Stimulated activated CD4-positive, alpha-beta T cell treated with anti-CD3 and anti-CD28 coated beads, Interleukin-2, amount 100 ng/mL, for 48 hours (primary cell): ENCODE results near the gene FRMD4A.

Experiments
- DNase-seq, 2 donors: peaks; one replicate each; pipeline ENCODE4 v3.0.0-alpha.2; 2020

Gene FRMD4A

DNA sequence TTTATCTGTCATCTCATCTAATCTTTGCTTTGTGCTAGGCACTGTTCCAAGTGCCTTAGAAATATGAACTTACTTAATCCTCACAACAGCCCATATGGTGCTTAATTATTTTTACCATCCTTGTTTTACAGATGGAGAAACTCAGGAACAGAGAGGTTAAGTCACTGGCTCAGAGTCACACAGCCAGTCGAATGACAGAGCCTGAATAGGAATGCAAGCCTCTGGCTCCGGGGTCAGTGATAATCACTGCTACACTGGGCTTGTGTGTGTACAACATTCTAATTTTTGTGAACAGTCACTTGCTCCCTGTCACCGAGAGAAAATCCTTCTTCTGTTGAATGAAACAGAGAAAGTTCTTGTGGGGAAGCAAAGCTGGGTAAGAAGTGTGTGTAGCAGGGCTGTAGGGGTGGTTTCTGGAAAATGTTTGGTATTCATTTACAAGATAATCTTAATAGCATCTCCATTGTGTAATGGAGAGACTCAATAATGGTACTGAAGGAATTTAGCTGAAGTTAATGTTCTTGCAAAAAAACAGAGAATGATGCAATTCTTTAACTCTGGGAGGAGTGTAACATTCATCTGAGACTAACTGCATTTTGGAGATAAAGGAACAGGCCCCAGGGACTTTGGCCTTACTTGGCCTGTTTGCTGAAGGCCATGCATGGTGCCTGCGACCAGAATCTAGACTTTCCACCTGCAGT lies 290.6 kb downstream of the FRMD4A start:
- DNase-seq = no peak

DNA sequence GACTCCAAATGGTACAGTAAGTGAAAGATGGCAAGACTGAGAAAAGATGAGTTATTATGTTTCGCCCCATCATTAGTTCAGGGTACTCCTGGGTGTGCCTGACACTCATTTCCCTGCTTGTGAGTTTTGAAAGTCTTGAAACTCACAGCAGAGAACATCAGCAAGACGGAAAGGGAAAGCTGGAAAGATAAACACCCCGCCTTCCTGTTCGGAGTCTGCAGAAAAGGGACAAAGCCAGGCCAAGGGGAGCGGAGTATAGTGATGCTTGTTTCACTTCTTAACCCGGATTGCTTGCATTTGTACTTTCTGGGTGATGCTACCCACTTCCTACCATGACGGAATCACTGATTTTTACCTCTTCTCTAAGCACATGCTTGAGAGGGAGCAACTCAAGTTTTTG lies 294.5 kb downstream of the FRMD4A start:
- DNase-seq = no peak

DNA sequence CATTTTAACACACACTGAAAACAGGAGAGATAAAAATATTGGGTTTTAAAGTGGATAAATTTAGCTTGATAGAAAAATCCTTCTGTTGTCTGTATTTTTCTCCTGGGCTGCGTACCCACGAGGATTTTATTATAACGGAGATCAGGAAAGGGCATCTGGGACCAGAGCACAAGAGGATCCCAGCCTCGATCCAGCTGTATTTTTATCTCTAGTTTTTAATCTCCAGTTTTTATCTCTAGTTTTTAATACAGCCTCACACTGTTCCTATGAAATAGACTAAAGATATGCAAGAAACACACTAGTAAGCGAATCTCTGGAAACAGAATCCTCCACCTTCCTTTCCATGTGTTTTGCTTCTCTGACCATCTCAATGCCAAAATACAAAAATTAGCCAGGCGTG lies 295.2 kb downstream of the FRMD4A start:
- DNase-seq = no peak

- peak; percentile 32 to 47 for DNase-seq
Observed at GRCh38 chr10:14032406-14032998, 298.2 kb downstream of the FRMD4A start.

DNA sequence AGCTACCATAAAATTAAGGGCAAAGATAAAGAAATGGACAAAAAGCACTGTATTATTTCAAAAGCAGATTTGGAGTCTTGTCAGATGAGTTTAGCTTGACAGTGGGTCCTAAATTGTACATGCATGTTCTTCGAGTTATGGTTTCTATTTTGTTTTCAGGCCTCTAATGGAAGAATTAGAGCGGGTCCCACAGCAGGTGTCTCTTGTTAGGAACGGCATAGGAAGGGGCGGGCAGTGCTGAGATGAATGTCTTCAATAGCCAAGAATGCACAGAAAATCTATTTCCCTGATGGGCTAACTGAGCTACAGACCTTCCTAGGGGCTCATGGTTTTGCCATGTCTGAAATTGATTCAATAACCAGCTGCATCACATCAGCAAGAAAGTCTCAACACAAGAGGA lies 304.4 kb downstream of the FRMD4A start:
- no peak for DNase-seq

- no peak for DNase-seq
Observed at GRCh38 chr10:14025283-14026189, 305.2 kb downstream of the FRMD4A start.

DNA sequence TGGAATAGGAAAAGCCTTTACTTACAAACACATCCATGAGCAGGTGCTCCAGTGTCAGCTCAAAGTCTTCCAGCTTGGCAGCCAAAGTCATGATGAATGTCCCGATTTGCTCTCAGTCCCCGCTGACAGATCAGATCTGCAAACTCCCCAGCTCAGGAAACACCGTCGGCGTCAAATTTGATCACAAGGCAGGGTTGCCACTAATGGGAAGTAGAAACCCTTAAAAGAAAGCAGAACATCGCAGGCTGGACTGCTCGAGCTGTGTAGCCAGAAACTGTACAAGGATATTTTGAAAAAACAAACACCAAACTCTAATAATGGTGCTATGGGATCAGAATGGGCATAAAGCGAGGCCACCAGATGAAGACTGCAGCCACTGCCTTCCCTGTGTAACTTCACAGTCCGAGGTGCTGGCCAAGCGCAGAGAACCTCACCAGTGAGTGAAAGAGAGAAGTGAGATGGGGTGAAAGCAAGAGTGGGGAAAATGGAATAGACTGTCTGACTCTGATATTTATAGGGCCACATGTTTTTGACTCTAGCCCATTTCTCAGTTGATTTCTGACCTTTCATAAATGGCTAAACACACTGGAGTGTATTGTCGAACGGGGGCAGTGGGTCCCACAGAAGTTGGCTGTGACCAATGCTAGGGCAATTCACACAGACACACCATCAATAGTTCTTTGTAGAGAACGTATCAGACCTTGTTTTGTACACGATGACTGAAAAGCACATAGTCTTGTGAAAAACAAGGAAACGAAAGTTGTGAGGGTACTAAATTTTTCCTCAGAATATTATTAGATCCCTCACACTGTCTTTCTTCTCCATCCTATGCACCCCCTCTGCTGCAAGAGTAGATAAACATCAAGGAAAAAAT lies 306.2 kb downstream of the FRMD4A start:
- DNase-seq = no peak

GRCh38 chr10:14023673-14024328 lies 306.9 kb downstream of the FRMD4A start:
- DNase-seq = no peak

GRCh38 chr10:14022954-14023672 lies 307.6 kb downstream of the FRMD4A start:
- DNase-seq = no peak

- DNase-seq = no peak
Observed at GRCh38 chr10:14022052-14022451, 308.7 kb downstream of the FRMD4A start.

DNA sequence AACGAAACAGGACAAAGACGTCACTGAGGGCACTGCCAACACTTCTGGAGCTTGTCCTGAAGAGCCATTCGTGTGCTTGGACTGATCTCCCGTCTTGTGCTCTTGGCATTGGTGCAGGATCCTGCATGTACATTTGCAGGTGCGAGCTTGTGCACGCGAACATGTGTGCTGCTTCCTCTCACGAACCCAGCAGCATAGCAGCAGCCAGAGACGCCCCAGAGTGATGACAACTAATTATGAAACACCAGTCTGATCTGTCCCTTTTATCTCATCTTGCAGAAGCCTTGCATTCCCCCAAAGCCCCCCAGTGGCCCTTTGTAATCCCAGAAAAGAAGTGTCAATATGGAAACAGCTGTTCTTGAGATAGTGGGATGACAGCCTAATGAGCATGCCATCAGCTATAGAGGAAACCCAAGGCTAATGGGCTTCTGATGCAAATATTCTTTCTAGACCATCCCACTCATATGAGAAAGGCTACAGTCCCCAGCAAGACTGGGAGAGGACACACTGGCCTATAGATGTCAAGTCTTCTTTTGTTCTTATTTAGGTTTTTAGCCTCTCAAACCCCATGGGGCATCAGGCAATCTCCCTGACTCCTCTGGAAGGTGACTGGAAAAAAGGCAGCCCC lies 310.6 kb downstream of the FRMD4A start:
- no peak for DNase-seq

GRCh38 chr10:14017467-14017866 lies 313.3 kb downstream of the FRMD4A start:
- no peak for DNase-seq

DNA sequence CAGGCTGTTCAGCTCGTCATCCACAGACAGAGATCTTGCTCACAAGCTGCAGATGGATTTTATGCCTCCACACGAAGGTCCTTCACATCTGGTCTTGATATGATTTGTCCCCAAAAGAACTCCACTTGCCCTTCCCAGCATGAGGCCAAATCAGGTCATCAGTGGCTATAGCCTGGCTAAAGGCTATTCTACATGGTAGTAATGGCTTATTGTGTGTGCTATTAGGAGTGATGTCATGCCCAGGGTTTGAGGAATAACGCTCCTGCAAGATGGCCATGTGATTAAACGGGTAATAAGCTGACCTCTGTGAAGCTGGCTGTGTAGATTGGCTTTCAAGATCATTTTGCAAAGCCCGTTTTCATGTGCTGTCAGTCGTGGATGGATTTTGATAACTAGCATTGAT lies 313.8 kb downstream of the FRMD4A start:
- DNase-seq = no peak

DNA sequence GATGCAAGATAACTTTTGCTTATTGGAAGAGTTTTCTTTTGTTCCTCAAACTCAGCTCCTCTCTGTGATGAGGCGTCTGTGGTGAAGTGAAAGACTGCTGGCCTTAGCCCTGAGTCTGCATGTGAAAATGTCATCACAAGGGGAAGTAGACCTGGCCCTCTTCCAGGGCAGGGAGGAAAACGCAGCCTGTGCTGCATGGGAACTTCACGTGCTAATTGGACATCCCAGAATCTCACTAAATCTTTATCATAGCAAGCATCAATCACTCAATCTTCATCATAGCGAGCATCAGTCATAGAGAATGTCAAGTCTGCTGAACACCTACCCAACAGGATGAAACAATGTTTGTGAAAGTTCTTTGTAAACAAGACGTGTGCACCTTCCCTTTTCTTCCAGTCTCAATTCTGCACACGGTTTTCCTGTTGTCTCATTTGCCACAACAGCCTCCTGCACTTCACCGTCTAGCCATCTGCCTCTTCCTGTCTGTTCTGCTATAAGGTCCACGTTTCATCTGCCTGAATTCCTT lies 314.6 kb downstream of the FRMD4A start:
- DNase-seq = no peak

GRCh38 chr10:14014423-14014822 lies 316.3 kb downstream of the FRMD4A start:
- no peak for DNase-seq

DNA sequence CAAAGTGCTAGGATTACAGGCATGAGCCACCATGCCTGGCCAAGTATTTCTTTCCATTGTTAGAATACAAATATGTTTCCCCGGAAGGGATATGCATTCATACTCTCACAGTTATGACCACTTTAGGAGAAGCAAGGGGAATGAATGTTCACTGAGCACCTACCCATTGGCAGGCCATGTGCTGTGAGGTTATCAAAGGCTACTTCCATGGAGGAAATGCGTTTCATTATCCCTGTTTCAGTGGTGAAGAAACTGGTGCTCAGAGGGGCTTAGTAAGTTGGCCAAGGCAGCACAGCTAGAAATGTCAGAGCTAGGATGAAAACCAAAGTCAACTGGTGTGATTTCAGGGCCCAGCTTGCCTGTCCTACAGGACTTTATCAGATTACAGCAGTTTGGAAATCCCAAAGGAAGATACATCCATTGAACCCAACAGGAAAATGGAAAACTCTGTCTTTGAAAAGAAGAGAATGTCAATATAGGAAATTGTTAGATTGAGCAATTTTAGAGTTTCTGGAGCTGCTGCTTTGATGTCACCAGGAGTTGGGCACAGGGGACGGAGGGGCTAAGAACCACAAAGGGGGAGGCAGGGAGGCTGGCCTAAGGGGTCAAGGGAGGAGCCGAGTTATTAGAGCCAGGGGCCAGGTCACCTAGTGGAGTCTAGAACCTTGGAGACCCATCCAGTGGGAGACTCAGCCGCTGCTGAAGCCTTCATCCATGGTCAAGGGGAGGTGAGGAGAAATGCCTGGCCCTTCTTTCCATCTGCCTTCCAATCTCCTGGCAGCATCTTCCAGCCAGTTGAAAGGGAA lies 319.8 kb downstream of the FRMD4A start:
- no peak for DNase-seq

- DNase-seq = no peak
Observed at GRCh38 chr10:14010101-14010558, 320.6 kb downstream of the FRMD4A start.

- DNase-seq = peak; percentile 41 to 57
Observed at GRCh38 chr10:14009371-14010100, 321.2 kb downstream of the FRMD4A start.

- DNase-seq = no peak
Observed at GRCh38 chr10:14008740-14009080, 322.0 kb downstream of the FRMD4A start.
